ENCODE results near the gene LRRC14B.
"Not testable (repeated sequence)": the region's sequence is repeated elsewhere in the genome, so short reads cannot be mapped to it uniquely, and the experiment has no call there.

DNA sequence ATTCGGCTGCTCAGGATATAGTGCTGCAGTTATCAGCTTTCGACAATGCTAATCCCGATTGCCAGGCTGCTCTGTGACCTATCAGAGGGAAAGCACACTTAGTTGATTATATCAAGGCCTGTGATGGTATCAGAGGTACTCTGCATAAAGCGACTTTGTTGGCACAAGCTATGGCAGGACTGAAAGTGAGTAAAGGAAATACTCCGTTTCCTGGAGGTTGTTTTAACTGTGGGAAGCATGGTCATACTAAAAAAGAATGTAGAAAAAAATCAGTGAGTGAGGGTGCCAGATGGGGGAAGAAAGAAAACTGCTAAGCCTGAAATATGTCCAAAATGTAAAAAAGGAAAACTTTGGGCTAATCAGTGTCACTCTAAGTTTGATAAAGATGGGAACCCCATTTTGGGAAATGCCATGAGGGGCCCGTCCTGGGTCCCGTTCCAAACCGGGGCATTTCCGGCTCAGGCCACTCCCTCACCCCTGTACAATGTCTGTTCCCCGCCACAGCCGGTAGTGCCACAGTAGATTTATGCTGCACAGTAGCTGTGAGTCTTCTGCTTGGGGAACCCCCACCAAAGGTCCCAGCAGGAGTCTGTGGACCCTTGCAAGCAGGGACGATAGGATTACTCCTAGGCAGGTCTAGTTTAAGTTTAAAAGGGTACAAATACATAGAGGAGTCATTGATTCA, 52.5 kb downstream of the LRRC14B start:
- TF ChIP-seq, protein P1, sequence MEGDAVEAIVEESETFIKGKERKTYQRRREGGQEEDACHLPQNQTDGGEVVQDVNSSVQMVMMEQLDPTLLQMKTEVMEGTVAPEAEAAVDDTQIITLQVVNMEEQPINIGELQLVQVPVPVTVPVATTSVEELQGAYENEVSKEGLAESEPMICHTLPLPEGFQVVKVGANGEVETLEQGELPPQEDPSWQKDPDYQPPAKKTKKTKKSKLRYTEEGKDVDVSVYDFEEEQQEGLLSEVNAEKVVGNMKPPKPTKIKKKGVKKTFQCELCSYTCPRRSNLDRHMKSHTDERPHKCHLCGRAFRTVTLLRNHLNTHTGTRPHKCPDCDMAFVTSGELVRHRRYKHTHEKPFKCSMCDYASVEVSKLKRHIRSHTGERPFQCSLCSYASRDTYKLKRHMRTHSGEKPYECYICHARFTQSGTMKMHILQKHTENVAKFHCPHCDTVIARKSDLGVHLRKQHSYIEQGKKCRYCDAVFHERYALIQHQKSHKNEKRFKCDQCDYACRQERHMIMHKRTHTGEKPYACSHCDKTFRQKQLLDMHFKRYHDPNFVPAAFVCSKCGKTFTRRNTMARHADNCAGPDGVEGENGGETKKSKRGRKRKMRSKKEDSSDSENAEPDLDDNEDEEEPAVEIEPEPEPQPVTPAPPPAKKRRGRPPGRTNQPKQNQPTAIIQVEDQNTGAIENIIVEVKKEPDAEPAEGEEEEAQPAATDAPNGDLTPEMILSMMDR (conservative IDR thresholded peaks at IDR 0.05 in 1 of 2, IDR thresholded peaks at IDR 0.05 in 1 of 2; ENCODE audit: low read depth in 1 of 2, low read length in 2 of 2) = not testable (repeated sequence)
- not testable (repeated sequence) for TF ChIP-seq EZH2 (IDR thresholded peaks at IDR 0.05; ENCODE audit: low read length, missing control alignments)
